HTR-8/SVneo (cell line): Measurements from ENCODE around the gene ZMAT5.

Experiments used
- DNase-seq: peaks from one replicate; pipeline ENCODE4 v3.0.0; 2011; ENCODE audit warnings: low spot score, mixed read lengths; ENCODE audit not compliant: insufficient read length
- FAIRE-seq: peaks from 2 replicates; lab custom pipeline; 2011; peaks lifted over from hg19 to GRCh38; lab: Jason Lieb, UNC

The ZMAT5 gene

GRCh38 chr22:29695129-29695926 lies 71.5 kb downstream of the ZMAT5 start:
- FAIRE-seq (no peak), DNase-seq (no peak)

- FAIRE-seq = no peak
- no peak for DNase-seq
Observed at GRCh38 chr22:29693671-29694070, 73.1 kb downstream of the ZMAT5 start.

DNA sequence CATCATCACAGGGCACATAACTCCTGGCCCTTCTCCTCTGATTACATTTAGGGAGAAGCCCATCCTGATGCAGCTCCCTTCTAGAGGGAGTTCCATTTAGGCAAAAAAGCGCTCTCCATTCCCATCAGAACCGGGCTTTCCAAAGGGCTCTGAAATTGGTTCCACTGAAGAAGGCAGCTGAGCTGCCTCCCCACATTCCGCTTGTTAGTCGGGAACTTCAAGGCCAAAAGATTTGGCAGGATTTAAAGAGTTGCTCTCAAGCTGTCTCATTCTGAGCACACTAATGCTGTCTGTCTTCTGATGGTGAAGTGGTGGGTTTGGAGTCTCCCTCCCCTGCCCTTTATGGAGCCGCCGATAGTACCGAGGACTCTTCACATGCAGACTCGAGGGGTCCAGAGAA lies 73.6 kb downstream of the ZMAT5 start:
- DNase-seq (no peak), FAIRE-seq (no peak)

- FAIRE-seq (no peak), DNase-seq (no peak)
Observed at GRCh38 chr22:29692327-29692640, 74.5 kb downstream of the ZMAT5 start.

DNA sequence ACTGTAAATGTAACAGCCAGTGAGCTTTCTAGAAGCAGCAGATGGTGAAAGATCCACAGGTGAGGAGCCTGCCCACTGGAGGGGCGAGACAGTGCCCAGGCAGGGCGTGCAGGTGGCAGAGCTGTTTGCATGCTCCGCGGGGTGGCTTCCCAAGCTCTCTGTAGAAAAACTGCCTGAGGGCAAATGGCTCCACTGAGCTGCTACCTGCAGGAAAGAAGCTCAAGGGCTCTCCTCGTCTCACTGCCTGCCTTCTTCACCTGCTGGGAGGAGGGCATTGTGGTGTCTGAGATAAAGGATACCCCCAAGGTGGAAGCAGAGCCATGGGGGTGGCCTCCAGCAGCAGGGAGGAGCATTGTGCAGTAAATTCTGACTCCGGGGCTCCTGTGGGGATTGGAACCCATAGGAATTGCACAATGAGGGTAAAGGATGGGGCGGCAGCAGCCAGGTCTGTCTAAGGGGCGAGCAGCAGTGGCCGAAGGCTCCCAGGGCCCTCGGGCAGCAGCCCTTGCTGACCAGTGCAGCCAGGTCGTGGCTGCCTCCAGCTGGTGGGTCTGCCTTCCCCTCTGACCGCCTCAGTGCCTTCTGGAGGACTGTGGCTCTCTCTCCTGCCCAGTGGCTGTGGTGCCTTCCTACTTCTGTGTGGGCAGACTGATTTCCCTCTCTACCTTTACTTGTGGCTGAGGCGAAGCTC lies 75.0 kb downstream of the ZMAT5 start:
- DNase-seq (no peak), FAIRE-seq (no peak)

- FAIRE-seq = no peak
Observed at GRCh38 chr22:29690476-29690875, 76.3 kb downstream of the ZMAT5 start.

DNA sequence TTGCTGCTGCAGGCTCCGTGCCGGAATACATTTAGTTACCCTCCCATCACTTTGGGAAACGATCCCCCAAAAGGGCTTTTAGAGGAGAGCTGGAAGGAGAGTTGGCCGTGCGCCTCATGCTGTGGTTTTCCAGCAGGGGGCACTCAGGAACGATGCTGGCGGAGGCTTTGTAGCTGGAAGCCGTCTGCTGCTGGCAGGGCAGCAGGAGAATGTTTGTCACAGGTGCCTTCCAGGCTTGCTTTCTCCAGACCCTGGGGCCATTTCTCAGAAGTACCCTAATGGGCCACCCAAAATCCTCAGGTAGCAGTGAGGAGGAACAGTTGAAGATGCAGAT lies 77.0 kb downstream of the ZMAT5 start:
- no peak for FAIRE-seq
- no peak for DNase-seq

More at GRCh38 chr22:29690476-29690875, 76.3 kb downstream of the ZMAT5 start:
- no peak for DNase-seq

DNA sequence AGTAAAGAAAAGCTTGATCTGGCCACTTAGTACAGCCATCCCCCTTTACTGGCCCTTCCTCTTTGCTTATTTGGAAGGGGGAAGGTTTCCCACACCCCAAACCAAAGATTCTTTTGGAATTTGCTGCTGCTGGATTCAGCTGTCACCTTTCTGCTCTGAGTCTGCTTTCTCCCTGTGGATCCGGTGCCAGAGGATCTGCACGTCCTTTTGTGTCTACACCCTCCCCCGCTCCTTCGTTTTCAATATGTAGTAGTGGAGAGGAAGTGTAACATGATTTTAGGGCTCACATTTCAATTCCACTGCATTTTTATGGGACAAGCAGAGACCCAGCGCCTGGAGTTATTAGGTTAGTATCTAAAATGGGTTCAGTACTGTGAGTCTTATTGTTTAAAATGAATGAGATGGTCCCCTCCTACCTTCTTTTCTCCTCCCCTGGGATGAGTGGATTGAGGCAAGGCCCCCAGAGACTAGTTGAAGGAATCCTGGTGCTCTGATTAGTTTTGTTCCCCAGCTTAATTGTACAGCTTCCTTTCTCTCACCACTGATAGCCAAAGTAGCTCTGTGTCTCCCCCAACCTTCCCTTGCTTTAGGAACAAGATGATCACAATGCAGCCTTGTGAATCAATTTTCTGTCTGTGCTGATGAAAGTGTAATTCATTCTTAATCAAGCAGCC lies 77.5 kb downstream of the ZMAT5 start:
- FAIRE-seq (no peak), DNase-seq (no peak)

DNA sequence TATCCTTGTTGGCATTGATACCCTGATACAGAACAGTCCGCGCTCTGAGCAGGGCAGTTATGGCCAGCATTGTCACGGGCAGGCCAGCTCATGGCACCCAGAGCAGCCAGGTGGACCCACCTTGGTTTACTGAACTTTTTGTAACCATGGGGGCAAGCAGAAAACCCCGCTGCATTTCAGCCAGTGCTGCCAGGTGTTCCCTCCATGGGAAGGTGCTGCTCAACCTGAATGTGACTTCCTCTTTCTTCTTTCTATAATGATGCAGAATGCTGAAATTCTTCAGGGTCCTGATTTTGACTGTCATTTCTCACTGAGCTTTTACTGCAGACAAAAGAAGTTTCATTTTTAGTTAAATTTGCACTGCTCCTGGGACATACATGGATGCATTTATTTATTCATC lies 82.6 kb downstream of the ZMAT5 start:
- DNase-seq (no peak), FAIRE-seq (no peak)

GRCh38 chr22:29683536-29683935 lies 83.3 kb downstream of the ZMAT5 start:
- FAIRE-seq (no peak), DNase-seq (no peak)
